Lung (tissue), 12 donors: ENCODE results near the gene TLR1. TPM values are rescaled to one million over a fixed set of nuclear protein-coding genes. Genes with fewer than 3 reads are reported as not detected.
A peak's percentile ranks its signal among the peaks of the same experiment; 100 is the strongest.

Experiments
- ATAC-seq: fragments of 200-7000 bp; cut with Tn5 transposase; one replicate; pipeline ENCODE4 v1.9.1; 2020; ENCODE audit warnings: moderate number of reproducible peaks; ENCODE audit not compliant: insufficient read depth, low FRiP score
- DNase-seq, 3 donors: peaks; one replicate each; pipeline ENCODE4 v3.0.0-alpha.2; 2013 to 2017
- H3K27ac ChIP-seq, 2 donors: one replicate each; pipeline ENCODE4 v1.5.1; 2013; ENCODE audit warnings: mild to moderate bottlenecking in 2 of 2, moderate library complexity in 2 of 2, control low read depth in 1 of 2, inconsistent platforms in 1 of 2, low read depth in 1 of 2, low read length in 1 of 2
- H3K27me3 ChIP-seq, 3 donors: one replicate each; pipeline ENCODE4 v1.5.1; 2013; ENCODE audit warnings: low read length in 2 of 3; ENCODE audit not compliant: control insufficient read depth in 3 of 3, insufficient read depth in 3 of 3
- H3K36me3 ChIP-seq, 4 donors: one replicate each; pipeline ENCODE4 v1.5.1; 2013; ENCODE audit warnings: low read length in 4 of 4, mild to moderate bottlenecking in 1 of 4, moderate library complexity in 1 of 4; ENCODE audit not compliant: control insufficient read depth in 4 of 4, insufficient read depth in 4 of 4
- H3K4me1 ChIP-seq, 5 donors: one replicate each; pipeline ENCODE4 v1.5.1; 2013; ENCODE audit warnings: low read length in 5 of 5, mild to moderate bottlenecking in 2 of 5, moderate library complexity in 1 of 5; ENCODE audit not compliant: control insufficient read depth in 5 of 5, insufficient read depth in 5 of 5
- H3K4me3 ChIP-seq: one replicate; pipeline ENCODE4 v1.5.1; 2013; ENCODE audit warnings: mild to moderate bottlenecking, control low read depth, moderate library complexity
- H3K9ac ChIP-seq, 2 donors: one replicate each; pipeline ENCODE4 v1.5.1; 2013; ENCODE audit warnings: low read length in 2 of 2, control low read depth in 1 of 2; ENCODE audit not compliant: insufficient read depth in 1 of 2
- H3K9me3 ChIP-seq, 4 donors: one replicate each; pipeline ENCODE4 v1.5.1; 2013; ENCODE audit warnings: low read length in 3 of 4, mild to moderate bottlenecking in 1 of 4, moderate library complexity in 1 of 4; ENCODE audit not compliant: control insufficient read depth in 4 of 4, insufficient read depth in 3 of 4
- CTCF ChIP-seq: IDR thresholded peaks from 2 replicates; pipeline ENCODE4 v1.5.1; 2012; ENCODE audit warnings: mild to moderate bottlenecking; ENCODE audit errors: control extremely low read depth, extremely low read depth
- WGBS, 2 donors: extraction: QIAGEN DNeasy Blood & Tissue Kit; methylation state at CpG; one replicate each; pipeline ENCODE4 v1.1.7; 2013; 5-methylcytosine and 5-hydroxymethylcytosine counted together
- polyA plus RNA-seq, 2 donors: library from polyadenylated mRNA; stranded (reverse); fragments of 200-250 nt; gene quantifications; one replicate each; pipeline ENCODE4 v1.2.1, GENCODE V29; 2013
- total RNA-seq, 2 donors: library from RNA; depleted of rRNA in 1 of 2; stranded (reverse); fragments of >200 nt in 1 of 2; gene quantifications; one replicate each; pipeline ENCODE4 v1.2.1, GENCODE V29; 2014 to 2021
- donor health status: control.
- donor health status: control.
- donor health status: Bipolar disorder and iron deficiency.
- donor health status: healthy.
- donor health status: DM: yes; HTN: yes; CAD: no.

Gene TLR1
- total and polyA plus RNA-seq, 4 donors = 2.4 to 31.4 (median 25.3) TPM

GRCh38 chr4:38782452-38783108, 22.0 kb downstream of the TLR1 start, which contains the start of gene TLR10:
Gene TLR10 (minus strand): TSS chr4:38782990. CDS start chr4:38775590, 7,400 bp downstream.
- Histone ChIP-seq H3K9ac (no peak within 1 kb of the TSS), H3K36me3 (no peaks in the 10 kb centered on the region), H3K27ac (no peak within 1 kb of the TSS), H3K27me3 (no peaks in the 10 kb centered on the region), H3K4me3 (no peak within 1 kb of the TSS), H3K4me1 (no peaks in the 10 kb centered on the region), H3K9me3 (no peaks in the 10 kb centered on the region)
- 38 to 39% methylated on average over 12 of the region's 12 CpGs for WGBS, 2 donors
- peak; percentile 58 for ATAC-seq
- TF ChIP-seq CTCF = peak; percentile 50
- peak in 2 of 3 donors; percentile 38 to 63 for DNase-seq

- Histone ChIP-seq H3K27ac (no peak overlapping the region), H3K27me3 (no peaks in the 10 kb centered on the region), H3K4me3 (no peak overlapping the region), H3K9me3 (no peaks in the 10 kb centered on the region), H3K4me1 (no peaks in the 10 kb centered on the region), H3K36me3 (no peaks in the 10 kb centered on the region), H3K9ac (no peak overlapping the region)
- WGBS, 2 donors = 90 to 94% methylated on average over 4 of the region's 4 CpGs
- DNase-seq (no peak), ATAC-seq (no peak)
- TF ChIP-seq CTCF = no peak
Observed at GRCh38 chr4:38781854-38782261, 22.7 kb downstream of the TLR1 start.

GRCh38 chr4:38780833-38781484, 23.6 kb downstream of the TLR1 start:
- ATAC-seq (no peak), DNase-seq (no peak)
- no peaks in the 10 kb centered on the region for H3K4me1 ChIP-seq
- H3K9me3 ChIP-seq = no peaks in the 10 kb centered on the region
- H3K4me3 ChIP-seq = no peak overlapping the region
- H3K36me3 ChIP-seq = no peaks in the 10 kb centered on the region
- no peaks in the 10 kb centered on the region for H3K27me3 ChIP-seq
- H3K27ac ChIP-seq = no peak overlapping the region
- no peak overlapping the region for H3K9ac ChIP-seq
- 88% methylated on average over 4 of the region's 4 CpGs for WGBS, 2 donors
- TF ChIP-seq CTCF = no peak
